GM10248 (cell line): ENCODE results near the gene GPR158.
"Not testable (repeated sequence)": the region's sequence is repeated elsewhere in the genome, so short reads cannot be mapped to it uniquely, and the experiment has no call there.

Source experiments
- CTCF ChIA-PET: fragments of 300-600 bp; sonication (Branson Sonifier 250); formaldehyde crosslinking; extraction: SDS; loops from one replicate; lab custom pipeline; 2021; ENCODE audit warnings: antibody characterized with exemption; lab: Yijun Ruan, JAX
- POLR2A ChIA-PET: fragments of 350-650 bp; sonication (Branson Sonifier 250); formaldehyde crosslinking; extraction: SDS; loops from one replicate; lab custom pipeline; 2020; ENCODE audit warnings: antibody characterized with exemption; lab: Yijun Ruan, JAX
- DNase-seq: peaks from one replicate; pipeline ENCODE4 v3.0.0; 2012; ENCODE audit errors: extremely low spot score
- TF ChIP-seq, protein P1 (sequence below): IDR thresholded peaks from 2 replicates; pipeline ENCODE4 v1.5.1; 2012; ENCODE audit warnings: mild to moderate bottlenecking, low read depth; ENCODE audit errors: extremely low read depth, missing control alignments, control extremely low read depth

The GPR158 gene

DNA sequence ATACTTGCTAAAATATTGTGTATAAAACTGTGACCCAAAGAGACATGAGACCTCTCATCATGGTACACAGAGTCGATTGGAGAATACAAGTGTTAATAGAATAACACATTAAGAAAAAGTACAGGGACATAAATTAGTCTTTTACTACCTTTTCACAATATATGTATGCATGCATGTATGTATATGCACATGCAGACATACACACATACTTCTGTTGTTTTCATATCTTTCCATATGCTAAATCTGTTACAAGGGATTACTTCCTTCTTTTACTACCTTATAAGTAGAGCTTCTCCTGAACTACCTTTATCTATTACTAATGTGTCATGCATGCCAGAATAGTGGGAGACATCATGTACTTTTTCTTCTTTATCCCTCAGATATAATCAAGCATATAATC, 131.6 kb downstream of the GPR158 start:
- TF ChIP-seq, protein P1, sequence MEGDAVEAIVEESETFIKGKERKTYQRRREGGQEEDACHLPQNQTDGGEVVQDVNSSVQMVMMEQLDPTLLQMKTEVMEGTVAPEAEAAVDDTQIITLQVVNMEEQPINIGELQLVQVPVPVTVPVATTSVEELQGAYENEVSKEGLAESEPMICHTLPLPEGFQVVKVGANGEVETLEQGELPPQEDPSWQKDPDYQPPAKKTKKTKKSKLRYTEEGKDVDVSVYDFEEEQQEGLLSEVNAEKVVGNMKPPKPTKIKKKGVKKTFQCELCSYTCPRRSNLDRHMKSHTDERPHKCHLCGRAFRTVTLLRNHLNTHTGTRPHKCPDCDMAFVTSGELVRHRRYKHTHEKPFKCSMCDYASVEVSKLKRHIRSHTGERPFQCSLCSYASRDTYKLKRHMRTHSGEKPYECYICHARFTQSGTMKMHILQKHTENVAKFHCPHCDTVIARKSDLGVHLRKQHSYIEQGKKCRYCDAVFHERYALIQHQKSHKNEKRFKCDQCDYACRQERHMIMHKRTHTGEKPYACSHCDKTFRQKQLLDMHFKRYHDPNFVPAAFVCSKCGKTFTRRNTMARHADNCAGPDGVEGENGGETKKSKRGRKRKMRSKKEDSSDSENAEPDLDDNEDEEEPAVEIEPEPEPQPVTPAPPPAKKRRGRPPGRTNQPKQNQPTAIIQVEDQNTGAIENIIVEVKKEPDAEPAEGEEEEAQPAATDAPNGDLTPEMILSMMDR, result no peak
- CTCF ChIA-PET, result interaction anchor here (1.6 kb wide), 1 partner anchor 13 kb away, joined by 3 read pairs; no protein-coding TSS in a partner anchor
- no peak for DNase-seq
- POLR2A ChIA-PET, result no interaction called here

DNA sequence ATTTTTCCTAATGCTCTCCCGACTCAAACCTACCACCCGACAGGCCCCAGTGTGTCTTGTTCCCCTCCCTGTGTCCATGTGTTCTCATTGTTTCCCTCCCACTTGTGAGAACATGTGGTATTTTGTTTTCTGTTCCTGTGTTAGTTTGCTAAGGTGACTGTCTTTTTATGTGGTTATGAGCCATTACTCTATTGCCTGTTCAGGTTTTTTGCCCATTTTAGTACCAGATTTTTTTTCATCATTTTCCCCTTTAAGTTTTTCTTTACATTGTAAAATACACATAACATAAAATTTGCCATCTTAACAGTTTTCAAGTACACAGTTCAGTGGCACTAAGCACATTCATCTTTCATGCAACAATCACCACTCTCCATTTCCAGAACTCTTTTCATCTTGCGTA, 133.5 kb downstream of the GPR158 start:
- DNase-seq, result no peak
- TF ChIP-seq, protein P1, result no peak
- POLR2A ChIA-PET, result no interaction called here
- CTCF ChIA-PET, result interaction anchor here (1.6 kb wide), 1 partner anchor 11 kb away, joined by 3 read pairs; no protein-coding TSS in a partner anchor

DNA sequence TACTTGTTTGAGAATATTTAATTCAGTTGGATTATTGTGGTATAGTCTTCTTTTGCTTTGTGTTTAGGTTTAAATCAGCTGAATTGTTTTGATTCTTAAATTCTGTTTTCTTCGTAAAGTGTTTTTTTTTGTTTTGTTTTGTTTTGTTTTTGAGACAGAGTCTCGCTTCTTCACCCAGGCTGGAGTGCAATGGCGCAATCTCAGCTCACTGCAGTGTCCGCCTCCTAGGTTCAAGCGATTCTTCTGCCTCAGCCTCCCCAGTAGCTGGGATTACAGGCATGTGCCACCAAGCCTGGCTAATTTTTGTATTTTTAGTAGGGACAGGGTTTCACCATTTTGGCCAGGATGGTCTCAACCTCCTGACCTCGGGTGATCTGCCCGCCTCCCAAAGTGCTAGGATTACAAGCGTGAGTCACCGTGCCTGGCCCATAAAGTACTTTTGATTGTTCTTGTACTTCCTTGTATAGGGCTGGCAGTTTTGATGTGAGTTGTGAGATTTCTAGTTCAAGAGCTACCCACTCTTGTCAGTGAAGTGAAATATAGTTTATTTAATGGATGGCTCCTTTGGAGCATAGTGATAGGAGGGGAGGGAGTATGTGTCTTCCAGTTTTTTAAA, 142.9 kb downstream of the GPR158 start:
- DNase-seq, POLR2A ChIA-PET: not testable (repeated sequence)
- CTCF ChIA-PET, result interaction anchor here (1.7 kb wide), 1 partner anchor 30 kb away, joined by 3 read pairs; no protein-coding TSS in a partner anchor

DNA sequence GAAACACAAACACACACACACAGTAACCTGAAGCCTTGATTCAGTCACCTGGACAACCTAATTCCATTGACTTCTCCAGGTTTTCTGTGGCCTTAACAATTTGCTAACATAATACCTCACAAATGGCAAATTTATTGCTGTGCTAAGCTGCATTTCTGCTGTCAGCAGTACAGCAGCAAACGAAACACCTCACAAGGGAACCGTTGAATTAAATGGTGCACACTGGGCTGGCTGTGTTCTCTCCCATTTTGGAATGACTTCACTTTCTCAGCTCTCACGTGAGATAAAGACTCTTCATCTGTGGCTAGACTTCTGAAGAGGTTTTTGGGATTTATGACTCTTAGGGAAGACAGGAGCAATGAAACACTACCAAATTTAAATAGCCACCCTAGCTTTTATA, 152.5 kb downstream of the GPR158 start:
- no peak for DNase-seq
- ChIA-PET CTCF (no interaction called here), POLR2A (no interaction called here)
- TF ChIP-seq, protein P1, result no peak

DNA sequence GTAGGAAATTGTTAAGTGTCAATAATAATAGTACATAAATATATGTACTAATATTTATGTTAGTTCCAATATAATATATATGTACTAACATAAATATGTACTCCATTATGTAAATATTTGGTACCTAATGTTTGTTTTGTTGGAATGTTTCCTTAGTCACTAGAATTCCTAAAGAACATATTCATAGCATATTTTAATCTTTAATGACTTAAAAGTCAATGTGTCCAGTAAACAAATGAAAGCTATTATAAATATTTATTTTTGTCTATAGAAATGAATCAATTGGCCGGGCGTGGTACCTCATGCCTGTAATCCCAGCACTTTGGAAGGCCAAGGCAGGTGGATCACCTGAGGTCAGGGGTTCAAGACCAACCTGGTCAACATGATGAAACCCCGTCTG, 153.6 kb downstream of the GPR158 start:
- ChIA-PET POLR2A (no interaction called here), CTCF (no interaction called here)
- no peak for DNase-seq
- TF ChIP-seq, protein P1, result no peak

DNA sequence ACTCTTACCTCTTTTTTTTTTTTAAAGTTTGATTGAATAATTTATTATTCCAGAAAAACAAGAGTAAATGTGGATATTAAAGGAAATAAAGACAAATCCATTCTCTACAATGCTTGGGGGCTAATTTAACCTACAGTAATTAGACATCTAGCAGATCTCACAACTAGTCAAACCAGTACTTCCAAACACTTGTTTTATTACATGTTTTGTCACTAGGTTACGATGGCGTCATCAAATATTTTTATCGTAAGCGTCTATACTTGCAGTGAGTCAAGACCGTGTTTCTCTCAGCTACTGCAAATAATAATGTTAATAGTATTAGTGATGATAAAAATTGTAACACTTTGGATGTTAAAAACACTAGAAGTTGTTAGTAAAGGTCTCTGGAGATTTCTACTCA, 154.8 kb downstream of the GPR158 start:
- CTCF ChIA-PET, result interaction anchor here (0.7 kb wide), 1 partner anchor 254 kb away, joined by 3 read pairs; no protein-coding TSS in a partner anchor
- POLR2A ChIA-PET, DNase-seq: not testable (repeated sequence)

DNA sequence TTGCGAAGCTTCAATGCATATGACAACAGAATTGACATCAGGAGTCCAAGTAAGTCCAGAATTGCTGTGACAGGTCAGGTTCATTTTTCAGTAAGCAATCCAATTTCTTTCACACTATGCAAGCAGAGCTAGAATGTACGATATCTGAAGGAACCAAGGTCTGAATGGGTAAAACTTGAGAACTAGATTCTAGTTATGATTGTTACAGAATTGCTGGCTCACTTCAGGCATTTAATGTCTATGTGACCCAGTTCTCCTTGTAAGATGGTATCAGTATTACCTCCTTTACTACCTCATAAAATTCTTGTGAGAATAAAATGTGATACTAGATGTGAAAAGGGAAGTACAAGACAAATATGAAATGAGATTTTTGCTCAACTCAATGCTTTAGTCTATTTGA, 159.6 kb downstream of the GPR158 start:
- TF ChIP-seq, protein P1, result no peak
- CTCF ChIA-PET, result interaction anchor here (1.5 kb wide), 1 partner anchor 11 kb away, joined by 5 read pairs; no protein-coding TSS in a partner anchor
- no peak for DNase-seq
- POLR2A ChIA-PET, result no interaction called here
